Measurements from ENCODE around the gene PLXNB1. TPM values are rescaled to one million over a fixed set of nuclear protein-coding genes. Genes with fewer than 3 reads are reported as not detected.
A peak's percentile ranks its signal among the peaks of the same experiment; 100 is the strongest.

Gene PLXNB1
- total and polyA plus RNA-seq, 4 donors: 36.0 to 123 (median 86.1) TPM

GRCh38 chr3:48428572-48429316, 1.1 kb downstream of the PLXNB1 start:
- WGBS, 2 donors: 4 to 9% methylated on average over 34 to 60 of the region's 60 CpGs
- H3K27ac ChIP-seq (ENCODE audit: low read depth in 1 of 2, low read length in 1 of 2): peak overlapping the region; percentile 89 to 95
- peak; percentile 80 to 82 (median 82) for DNase-seq
- peaks cover 0 to 18% (median 15%) of the 10 kb centered on the region in 4 donors for H3K36me3 ChIP-seq (ENCODE audit: control insufficient read depth in 4 of 4, insufficient read depth in 4 of 4, low read length in 4 of 4)
- peak overlapping the region; percentile 57 for H3K4me3 ChIP-seq
- H3K4me1 ChIP-seq (ENCODE audit: control insufficient read depth in 5 of 5, insufficient read depth in 5 of 5, low read length in 5 of 5): peaks cover 0 to 49% (median 24%) of the 10 kb centered on the region in 5 donors
- H3K9me3 ChIP-seq (ENCODE audit: control insufficient read depth in 4 of 4, insufficient read depth in 3 of 4, low read length in 3 of 4): no peaks in the 10 kb centered on the region
- no peaks in the 10 kb centered on the region for H3K27me3 ChIP-seq (ENCODE audit: control insufficient read depth in 3 of 3, insufficient read depth in 3 of 3, low read length in 2 of 3)
- ATAC-seq (ENCODE audit: insufficient read depth, low FRiP score): peak; percentile 6
- TF ChIP-seq CTCF (IDR thresholded peaks at IDR 0.05; ENCODE audit: control extremely low read depth, extremely low read depth): no peak
- peak overlapping the region; percentile 3 to 75 for H3K9ac ChIP-seq (ENCODE audit: insufficient read depth in 1 of 2, low read length in 2 of 2)

DNA sequence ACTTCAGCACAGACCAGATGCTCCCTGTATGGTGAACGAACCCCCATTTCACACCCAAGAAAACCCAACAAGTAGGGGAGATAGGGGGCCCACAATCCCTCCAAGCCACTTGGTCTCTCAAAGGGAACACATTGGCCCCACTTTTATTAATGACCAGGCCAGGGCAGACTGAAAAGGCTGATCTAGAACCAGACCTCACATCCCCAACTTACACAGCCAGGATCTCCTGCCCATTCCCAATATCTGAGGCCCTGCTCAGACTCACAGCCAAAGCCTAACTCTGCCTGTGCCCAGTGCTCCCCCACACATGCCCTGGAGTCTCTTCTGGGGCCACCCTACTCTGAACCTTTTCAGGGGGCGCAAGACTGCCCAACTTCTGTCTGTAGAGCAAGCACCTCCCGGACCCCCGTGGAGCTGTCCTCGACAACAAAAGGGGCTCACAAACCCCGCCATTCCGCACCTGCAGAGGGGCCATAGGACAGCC, 1.8 kb downstream of the PLXNB1 start:
- Histone ChIP-seq H3K9ac (ENCODE audit: insufficient read depth in 1 of 2, low read length in 2 of 2) (peak overlapping the region; percentile 3 to 75), H3K27ac (ENCODE audit: low read depth in 1 of 2, low read length in 1 of 2) (peak overlapping the region; percentile 42 to 95), H3K4me1 (ENCODE audit: control insufficient read depth in 5 of 5, insufficient read depth in 5 of 5, low read length in 5 of 5) (peaks cover 0 to 49% (median 24%) of the 10 kb centered on the region in 5 donors), H3K4me3 (no peak overlapping the region), H3K36me3 (ENCODE audit: control insufficient read depth in 4 of 4, insufficient read depth in 4 of 4, low read length in 4 of 4) (peaks cover 0 to 16% (median 11%) of the 10 kb centered on the region in 4 donors), H3K9me3 (ENCODE audit: control insufficient read depth in 4 of 4, insufficient read depth in 3 of 4, low read length in 3 of 4) (no peaks in the 10 kb centered on the region), H3K27me3 (ENCODE audit: control insufficient read depth in 3 of 3, insufficient read depth in 3 of 3, low read length in 2 of 3) (no peaks in the 10 kb centered on the region)
- TF ChIP-seq CTCF (IDR thresholded peaks at IDR 0.05; ENCODE audit: control extremely low read depth, extremely low read depth): no peak
- ATAC-seq (ENCODE audit: insufficient read depth, low FRiP score) (no peak), DNase-seq (peak in 1 of 3 donors; percentile 10)
- 61 to 81% methylated on average over 7 of the region's 7 CpGs for WGBS, 2 donors

DNA sequence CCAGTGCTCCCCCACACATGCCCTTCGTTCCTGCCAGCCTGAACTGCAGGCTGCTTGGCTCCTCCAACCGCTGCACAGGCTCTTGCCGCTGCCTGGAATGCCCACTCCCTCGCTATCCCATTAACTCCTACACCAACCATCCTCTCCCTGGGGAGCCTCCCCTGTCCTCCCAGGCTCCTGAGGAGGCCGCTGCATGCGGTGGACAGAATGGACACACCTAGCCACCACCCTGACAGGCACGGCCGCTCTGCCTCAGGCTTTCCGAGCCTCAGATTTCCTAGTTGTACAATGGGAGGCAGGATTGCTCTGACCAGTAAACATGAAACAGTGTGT, 2.3 kb downstream of the PLXNB1 start:
- 72 to 94% methylated on average over 9 of the region's 9 CpGs for WGBS, 2 donors
- H3K4me3 ChIP-seq: no peak overlapping the region
- peaks cover 0 to 12% (median 7%) of the 10 kb centered on the region in 4 donors for H3K36me3 ChIP-seq (ENCODE audit: control insufficient read depth in 4 of 4, insufficient read depth in 4 of 4, low read length in 4 of 4)
- peak overlapping the region; percentile 42 to 95 for H3K27ac ChIP-seq (ENCODE audit: low read depth in 1 of 2, low read length in 1 of 2)
- DNase-seq (no peak), ATAC-seq (ENCODE audit: insufficient read depth, low FRiP score) (no peak)
- H3K4me1 ChIP-seq (ENCODE audit: control insufficient read depth in 5 of 5, insufficient read depth in 5 of 5, low read length in 5 of 5): peaks cover 0 to 49% (median 24%) of the 10 kb centered on the region in 5 donors
- H3K27me3 ChIP-seq (ENCODE audit: control insufficient read depth in 3 of 3, insufficient read depth in 3 of 3, low read length in 2 of 3): no peaks in the 10 kb centered on the region
- no peaks in the 10 kb centered on the region for H3K9me3 ChIP-seq (ENCODE audit: control insufficient read depth in 4 of 4, insufficient read depth in 3 of 4, low read length in 3 of 4)
- peak overlapping the region in 1 of 2 donors; percentile 75 for H3K9ac ChIP-seq (ENCODE audit: insufficient read depth in 1 of 2, low read length in 2 of 2)
- no peak for TF ChIP-seq CTCF (IDR thresholded peaks at IDR 0.05; ENCODE audit: control extremely low read depth, extremely low read depth)
